ENCODE results near the gene SLA2.

GRCh38 chr20:36653456-36653855 lies 7.5 kb upstream of the SLA2 start:
- TF ChIP-seq CTCF (IDR thresholded peaks at IDR 0.05; ENCODE audit: insufficient read depth, low read length, poor library complexity, severe bottlenecking) (no peak), EZH2phosphoT487 (conservative IDR thresholded peaks at IDR 0.05; ENCODE audit: low read length) (no peak)

All from SU-DHL-6 (cell line).